Stimulated activated CD8-positive, alpha-beta memory T cell treated with anti-CD3 and anti-CD28 coated beads, Interleukin-7, amount 100 ng/mL, for 48 hours (primary cell): ENCODE data around the gene ATP11A.
"Not testable (repeated sequence)": the region's sequence is repeated elsewhere in the genome, so short reads cannot be mapped to it uniquely, and the experiment has no call there.

Experiments
- DNase-seq, 2 donors: peaks; one replicate each; pipeline ENCODE4 v3.0.0-alpha.2; 2020; ENCODE audit warnings: low read depth in 1 of 2; ENCODE audit errors: extremely low read depth in 1 of 2

The ATP11A gene

GRCh38 chr13:112708560-112709240, 18.9 kb downstream of the ATP11A start:
- no peak for DNase-seq

- not testable (repeated sequence) for DNase-seq
Observed at GRCh38 chr13:112709316-112709715, 19.5 kb downstream of the ATP11A start.

- no peak for DNase-seq
Observed at GRCh38 chr13:112709825-112710783, 20.3 kb downstream of the ATP11A start.

- DNase-seq, result no peak
Observed at GRCh38 chr13:112710855-112711527, 21.2 kb downstream of the ATP11A start.

- DNase-seq, result no peak
Observed at GRCh38 chr13:112711528-112712265, 21.9 kb downstream of the ATP11A start.

- DNase-seq, result no peak
Observed at GRCh38 chr13:112712451-112713207, 22.8 kb downstream of the ATP11A start.

- DNase-seq, result no peak
Observed at GRCh38 chr13:112713517-112714253, 23.8 kb downstream of the ATP11A start.

GRCh38 chr13:112714376-112715174, 24.7 kb downstream of the ATP11A start:
- DNase-seq, result no peak

- no peak for DNase-seq
Observed at GRCh38 chr13:112715210-112715609, 25.4 kb downstream of the ATP11A start.

- DNase-seq, result no peak
Observed at GRCh38 chr13:112715715-112716460, 26.1 kb downstream of the ATP11A start.

- DNase-seq, result no peak
Observed at GRCh38 chr13:112716461-112716820, 26.6 kb downstream of the ATP11A start.

- DNase-seq, result no peak
Observed at GRCh38 chr13:112716841-112717520, 27.1 kb downstream of the ATP11A start.

- DNase-seq, result no peak
Observed at GRCh38 chr13:112718318-112718717, 28.5 kb downstream of the ATP11A start.

GRCh38 chr13:112719016-112719415, 29.2 kb downstream of the ATP11A start:
- no peak for DNase-seq

GRCh38 chr13:112719556-112719955, 29.7 kb downstream of the ATP11A start:
- DNase-seq, result no peak

GRCh38 chr13:112720251-112720650, 30.4 kb downstream of the ATP11A start:
- no peak for DNase-seq

- DNase-seq, result no peak
Observed at GRCh38 chr13:112720814-112721197, 31.0 kb downstream of the ATP11A start.
